ENCODE measurements around the gene RUNX1.

RUNX1 gene

GRCh38 chr21:34802180-34802899 lies 246.8 kb downstream of the RUNX1 start:
- DNase-seq = peak in 1 of 2 donors; percentile 17

GRCh38 chr21:34801519-34802132 lies 247.5 kb downstream of the RUNX1 start:
- DNase-seq = peak in 1 of 2 donors; percentile 18

- DNase-seq = no peak
These were observed 248.1 kb downstream of the RUNX1 start for GRCh38 chr21:34800797-34801518.

- DNase-seq = no peak
These were observed 250.0 kb downstream of the RUNX1 start for GRCh38 chr21:34799092-34799491.

GRCh38 chr21:34797921-34798535 lies 251.1 kb downstream of the RUNX1 start:
- DNase-seq = no peak

- DNase-seq = no peak
These were observed 251.9 kb downstream of the RUNX1 start for GRCh38 chr21:34797201-34797525.

GRCh38 chr21:34796518-34797200 lies 252.4 kb downstream of the RUNX1 start:
- DNase-seq = no peak

- no peak for DNase-seq
These were observed 253.4 kb downstream of the RUNX1 start for GRCh38 chr21:34795548-34796180.

GRCh38 chr21:34795175-34795547 lies 253.9 kb downstream of the RUNX1 start:
- DNase-seq = no peak

GRCh38 chr21:34794686-34795085 lies 254.4 kb downstream of the RUNX1 start:
- no peak for DNase-seq

GRCh38 chr21:34793471-34793870 lies 255.6 kb downstream of the RUNX1 start:
- no peak for DNase-seq

GRCh38 chr21:34792504-34793089 lies 256.5 kb downstream of the RUNX1 start:
- no peak for DNase-seq

- DNase-seq = no peak
These were observed 257.2 kb downstream of the RUNX1 start for GRCh38 chr21:34791776-34792503.

GRCh38 chr21:34790834-34791233 lies 258.3 kb downstream of the RUNX1 start:
- DNase-seq = no peak

GRCh38 chr21:34790341-34790740 lies 258.8 kb downstream of the RUNX1 start:
- no peak for DNase-seq

- no peak for DNase-seq
These were observed 260.2 kb downstream of the RUNX1 start for GRCh38 chr21:34788879-34789278.

GRCh38 chr21:34783815-34784214 lies 265.3 kb downstream of the RUNX1 start:
- DNase-seq = no peak

GRCh38 chr21:34782506-34783360 lies 266.4 kb downstream of the RUNX1 start:
- DNase-seq = no peak

- no peak for DNase-seq
These were observed 267.6 kb downstream of the RUNX1 start for GRCh38 chr21:34781526-34781925.

- DNase-seq = no peak
These were observed 269.2 kb downstream of the RUNX1 start for GRCh38 chr21:34779860-34780259.
